ENCODE results near the gene ORMDL2.
"Not testable (repeated sequence)": the region's sequence is repeated elsewhere in the genome, so short reads cannot be mapped to it uniquely, and the experiment has no call there.

ORMDL2 gene

GRCh38 chr12:55852740-55853139, 34.9 kb downstream of the ORMDL2 start:
- DNase-seq (ENCODE audit: low read depth, low spot score): no peak

GRCh38 chr12:55861396-55861795, 43.6 kb downstream of the ORMDL2 start:
- DNase-seq (ENCODE audit: low read depth, low spot score): no peak

- no peak for DNase-seq (ENCODE audit: low read depth, low spot score)
Observed at GRCh38 chr12:55861871-55862270, 44.0 kb downstream of the ORMDL2 start.

GRCh38 chr12:55862286-55862685, 44.4 kb downstream of the ORMDL2 start:
- no peak for DNase-seq (ENCODE audit: low read depth, low spot score)

GRCh38 chr12:55862931-55863330, 45.1 kb downstream of the ORMDL2 start:
- not testable (repeated sequence) for DNase-seq (ENCODE audit: low read depth, low spot score)

- DNase-seq (ENCODE audit: low read depth, low spot score): no peak
Observed at GRCh38 chr12:55865327-55865726, 47.5 kb downstream of the ORMDL2 start.

DNA sequence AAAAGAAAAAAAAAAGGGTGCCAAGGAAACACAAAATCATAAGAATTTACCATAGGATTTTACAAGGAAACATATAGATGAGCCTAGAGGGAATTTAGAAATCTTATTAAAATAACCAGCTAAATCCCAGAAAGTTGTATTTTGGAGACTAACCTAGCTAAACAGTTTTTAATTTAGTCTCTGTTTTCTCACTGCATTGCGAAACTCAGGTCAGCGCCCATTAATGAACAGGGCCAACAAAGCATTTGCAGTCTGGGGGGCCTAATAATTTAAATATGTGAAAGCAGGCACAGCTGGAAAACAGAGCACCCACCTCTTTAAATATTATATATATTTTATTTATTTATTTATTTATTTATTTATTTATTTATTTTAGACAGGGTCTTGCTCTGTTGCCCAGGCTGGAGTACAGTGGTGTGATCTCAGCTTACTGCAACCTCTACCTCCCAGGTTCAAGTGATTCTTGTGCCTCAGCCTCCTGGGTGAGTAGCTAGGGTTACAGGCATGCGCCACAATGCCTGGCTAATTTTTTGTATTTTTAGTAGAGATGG, 48.7 kb downstream of the ORMDL2 start:
- DNase-seq (ENCODE audit: low read depth, low spot score): not testable (repeated sequence)
